NCI-H1092 (cell line): ENCODE data around the gene UQCC2.

ENCODE experiments used
- DNase-seq: peaks from one replicate; lab custom pipeline; 2025; lab: John Stamatoyannopoulos, UW

UQCC2 gene

GRCh38 chr6:33705955-33706725, 5.4 kb downstream of the UQCC2 start:
- no peak for DNase-seq

GRCh38 chr6:33705268-33705885, 6.1 kb downstream of the UQCC2 start:
- no peak for DNase-seq

- no peak for DNase-seq
Measured at GRCh38 chr6:33704215-33705066, 7.1 kb downstream of the UQCC2 start.

GRCh38 chr6:33702345-33702977, 9.0 kb downstream of the UQCC2 start:
- no peak for DNase-seq

GRCh38 chr6:33700391-33701050, 11.0 kb downstream of the UQCC2 start:
- DNase-seq, result peak; percentile 33

- no peak for DNase-seq
Measured at GRCh38 chr6:33699739-33700138, 11.8 kb downstream of the UQCC2 start.

GRCh38 chr6:33699131-33699530, 12.4 kb downstream of the UQCC2 start:
- DNase-seq, result no peak

- DNase-seq, result no peak
Measured at GRCh38 chr6:33698494-33698893, 13.0 kb downstream of the UQCC2 start.

GRCh38 chr6:33697845-33698244, 13.7 kb downstream of the UQCC2 start:
- no peak for DNase-seq

GRCh38 chr6:33696548-33697518, 14.7 kb downstream of the UQCC2 start:
- DNase-seq, result peak; percentile 87

GRCh38 chr6:33696076-33696475, 15.4 kb downstream of the UQCC2 start:
- no peak for DNase-seq

GRCh38 chr6:33695451-33695887, 16.0 kb downstream of the UQCC2 start:
- DNase-seq, result peak; percentile 54

- no peak for DNase-seq
Measured at GRCh38 chr6:33694977-33695376, 16.5 kb downstream of the UQCC2 start.

- DNase-seq, result no peak
Measured at GRCh38 chr6:33694401-33694931, 17.0 kb downstream of the UQCC2 start.

- DNase-seq, result no peak
Measured at GRCh38 chr6:33693186-33694105, 18.1 kb downstream of the UQCC2 start.

- no peak for DNase-seq
Measured at GRCh38 chr6:33692760-33693158, 18.7 kb downstream of the UQCC2 start.

GRCh38 chr6:33692078-33692759, 19.3 kb downstream of the UQCC2 start:
- no peak for DNase-seq

GRCh38 chr6:33691456-33692077, 19.9 kb downstream of the UQCC2 start:
- DNase-seq, result no peak
